ENCODE results near the gene CERKL. TPM values are rescaled to one million over a fixed set of nuclear protein-coding genes. Genes with fewer than 3 reads are reported as not detected.
"Not testable (repeated sequence)": the region's sequence is repeated elsewhere in the genome, so short reads cannot be mapped to it uniquely, and the experiment has no call there.

The CERKL gene, protein sequence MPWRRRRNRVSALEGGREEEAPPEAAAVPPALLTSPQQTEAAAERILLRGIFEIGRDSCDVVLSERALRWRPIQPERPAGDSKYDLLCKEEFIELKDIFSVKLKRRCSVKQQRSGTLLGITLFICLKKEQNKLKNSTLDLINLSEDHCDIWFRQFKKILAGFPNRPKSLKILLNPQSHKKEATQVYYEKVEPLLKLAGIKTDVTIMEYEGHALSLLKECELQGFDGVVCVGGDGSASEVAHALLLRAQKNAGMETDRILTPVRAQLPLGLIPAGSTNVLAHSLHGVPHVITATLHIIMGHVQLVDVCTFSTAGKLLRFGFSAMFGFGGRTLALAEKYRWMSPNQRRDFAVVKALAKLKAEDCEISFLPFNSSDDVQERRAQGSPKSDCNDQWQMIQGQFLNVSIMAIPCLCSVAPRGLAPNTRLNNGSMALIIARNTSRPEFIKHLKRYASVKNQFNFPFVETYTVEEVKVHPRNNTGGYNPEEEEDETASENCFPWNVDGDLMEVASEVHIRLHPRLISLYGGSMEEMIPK
- 0.13 TPM for polyA plus RNA-seq (2013, experiment 1 of 2)
- 0.11 TPM for polyA plus RNA-seq (2013, experiment 2 of 2)

DNA sequence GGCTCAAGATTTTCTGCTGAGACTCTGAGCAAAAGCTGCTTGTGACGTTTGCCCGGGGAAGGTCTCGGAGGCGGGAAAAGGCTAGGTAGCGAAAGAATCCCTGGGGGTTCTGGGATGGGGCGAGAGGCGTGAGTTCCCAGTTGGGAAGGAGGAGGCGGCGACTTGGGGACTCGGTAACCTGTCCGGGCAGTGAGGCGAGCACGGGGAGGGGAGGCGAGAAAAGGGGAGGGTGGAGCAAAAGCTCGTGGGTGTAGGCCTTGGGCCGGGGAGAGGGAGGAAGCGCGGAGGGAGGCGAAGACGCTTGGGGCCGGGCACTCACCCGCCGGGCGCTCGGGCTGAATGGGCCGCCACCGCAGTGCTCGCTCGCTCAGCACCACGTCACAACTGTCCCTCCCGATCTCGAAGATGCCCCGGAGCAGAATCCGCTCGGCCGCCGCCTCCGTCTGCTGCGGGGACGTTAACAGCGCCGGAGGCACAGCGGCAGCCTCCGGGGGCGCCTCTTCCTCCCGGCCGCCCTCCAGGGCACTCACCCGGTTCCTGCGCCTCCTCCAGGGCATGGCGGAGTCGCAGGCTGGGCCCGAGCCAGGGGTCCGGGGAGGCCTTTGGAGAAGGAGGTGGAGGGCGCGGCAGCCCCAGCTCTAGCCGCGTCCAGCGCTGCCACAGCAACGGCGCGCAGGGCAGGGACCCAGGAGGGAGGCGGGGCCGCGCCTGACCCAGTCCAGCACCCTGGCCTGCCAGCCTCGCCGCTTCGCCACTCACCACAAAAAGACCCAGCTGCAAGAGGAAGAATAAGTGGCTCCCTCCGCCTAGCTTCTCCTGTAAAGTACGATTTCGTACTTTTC lies at the start of gene CERKL:
Gene CERKL (minus strand): TSS at position 656 of the 842 bp plus-strand sequence. CDS start 99 bp downstream, at position 557.
- Histone ChIP-seq H3K27me3 (ENCODE audit: control insufficient read depth in 3 of 3, insufficient read depth in 3 of 3, low read depth in 1 of 3, low read length in 3 of 3) (peaks cover 0 to 87% (median 36%) of the 10 kb centered on the region in 3 experiments), H3K18ac (ENCODE audit: low read length) (peak within 1 kb of the TSS; percentile 74), H3K14ac (ENCODE audit: low read length) (no peak within 1 kb of the TSS), H2BK5ac (ENCODE audit: low read length) (no peak within 1 kb of the TSS), H3K4me1 (ENCODE audit: control insufficient read depth in 2 of 2, insufficient read depth in 1 of 2, low read depth in 1 of 2, low read length in 2 of 2) (peaks cover 0 to 6% of the 10 kb centered on the region in 2 donors), H4K8ac (ENCODE audit: low read depth, low read length) (no peak within 1 kb of the TSS), H3K4me3 (ENCODE audit: low read length in 2 of 2) (peak within 1 kb of the TSS; percentile 39 to 79), H2BK120ac (ENCODE audit: low read depth, low read length) (no peak within 1 kb of the TSS), H3K9ac (ENCODE audit: low read depth, low read length, poor library complexity) (peak within 1 kb of the TSS; percentile 39), H3K23ac (ENCODE audit: low read depth, low read length, poor library complexity) (no peak within 1 kb of the TSS), H2BK15ac (ENCODE audit: low read length) (no peak within 1 kb of the TSS), H2BK12ac (ENCODE audit: low read length) (no peak within 1 kb of the TSS), H3K36me3 (replicated peaks in 1 of 2; ENCODE audit: control insufficient read depth in 2 of 2, insufficient read depth in 2 of 2, low read length in 2 of 2) (no peaks in the 10 kb centered on the region), H3K4me2 (ENCODE audit: insufficient read depth, low read length, poor library complexity, severe bottlenecking) (peak within 1 kb of the TSS; percentile 93), H2AK5ac (ENCODE audit: low read depth, low read length) (no peak within 1 kb of the TSS), H2AFZ (ENCODE audit: low read length) (peak within 1 kb of the TSS; percentile 87), H3K27ac (replicated peaks; ENCODE audit: low read length) (no peak within 1 kb of the TSS), H3K9me3 (replicated peaks in 1 of 2; ENCODE audit: control insufficient read depth in 2 of 2, insufficient read depth in 1 of 2, low read depth in 1 of 2, low read length in 2 of 2) (peaks cover 0 to 3% of the 10 kb centered on the region in 2 donors), H4K91ac (ENCODE audit: low read depth, low read length, poor library complexity) (no peak within 1 kb of the TSS), H3K4ac (ENCODE audit: low read length) (no peak within 1 kb of the TSS), H3K79me1 (ENCODE audit: low read depth, low read length) (no peaks in the 10 kb centered on the region)
- peak; percentile 51 for DNase-seq (ENCODE audit: low spot score)
- no CpG with 5 or more reads among the region's 70 CpGs for WGBS, 2 donors (ENCODE audit: extremely low coverage in 2 of 2, insufficient read length in 2 of 2, insufficient replicate concordance in 1 of 2)

DNA sequence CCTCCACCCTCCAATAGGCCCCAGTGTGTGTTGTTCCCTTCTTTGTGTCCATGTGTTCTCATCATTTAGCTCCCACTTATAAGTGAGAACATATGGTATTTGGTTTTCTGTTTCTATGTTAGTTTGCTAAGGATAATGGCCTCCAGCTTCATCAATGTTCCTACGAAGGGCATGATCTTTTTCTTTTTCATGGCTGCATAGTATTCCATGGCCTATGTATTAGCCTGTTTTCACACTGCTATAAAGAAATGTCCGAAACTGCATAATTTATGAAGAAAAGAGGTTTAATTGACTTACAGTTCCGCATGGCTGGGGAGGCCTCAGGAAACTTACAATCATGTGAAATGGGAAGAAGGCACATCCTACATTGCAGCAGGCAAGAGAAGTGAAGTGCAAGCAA lies 45.6 kb upstream of the CERKL start:
- peaks cover 0 to 15% (median 0%) of the 10 kb centered on the region in 3 experiments for H3K27me3 ChIP-seq (ENCODE audit: control insufficient read depth in 3 of 3, insufficient read depth in 3 of 3, low read depth in 1 of 3, low read length in 3 of 3)
- not testable (repeated sequence) for H2BK5ac ChIP-seq (ENCODE audit: low read length); H3K4me3 ChIP-seq (ENCODE audit: low read length in 2 of 2); H3K18ac ChIP-seq (ENCODE audit: low read length); H2AK5ac ChIP-seq (ENCODE audit: low read depth, low read length); H3K27ac ChIP-seq (replicated peaks; ENCODE audit: low read length); H3K36me3 ChIP-seq (replicated peaks in 1 of 2; ENCODE audit: control insufficient read depth in 2 of 2, insufficient read depth in 2 of 2, low read length in 2 of 2); H2BK15ac ChIP-seq (ENCODE audit: low read length); DNase-seq (ENCODE audit: low spot score); H3K4ac ChIP-seq (ENCODE audit: low read length); H3K79me1 ChIP-seq (ENCODE audit: low read depth, low read length); H3K9ac ChIP-seq (ENCODE audit: low read depth, low read length, poor library complexity); H4K8ac ChIP-seq (ENCODE audit: low read depth, low read length); H2BK120ac ChIP-seq (ENCODE audit: low read depth, low read length); H3K4me1 ChIP-seq (ENCODE audit: control insufficient read depth in 2 of 2, insufficient read depth in 1 of 2, low read depth in 1 of 2, low read length in 2 of 2); H3K14ac ChIP-seq (ENCODE audit: low read length); H2BK12ac ChIP-seq (ENCODE audit: low read length); H3K23ac ChIP-seq (ENCODE audit: low read depth, low read length, poor library complexity); H3K4me2 ChIP-seq (ENCODE audit: insufficient read depth, low read length, poor library complexity, severe bottlenecking); H4K91ac ChIP-seq (ENCODE audit: low read depth, low read length, poor library complexity); H2AFZ ChIP-seq (ENCODE audit: low read length); H3K9me3 ChIP-seq (replicated peaks in 1 of 2; ENCODE audit: control insufficient read depth in 2 of 2, insufficient read depth in 1 of 2, low read depth in 1 of 2, low read length in 2 of 2)
- no CpG with 5 or more reads among the region's 3 CpGs for WGBS, 2 donors (ENCODE audit: extremely low coverage in 2 of 2, insufficient read length in 2 of 2, insufficient replicate concordance in 1 of 2)

DNA sequence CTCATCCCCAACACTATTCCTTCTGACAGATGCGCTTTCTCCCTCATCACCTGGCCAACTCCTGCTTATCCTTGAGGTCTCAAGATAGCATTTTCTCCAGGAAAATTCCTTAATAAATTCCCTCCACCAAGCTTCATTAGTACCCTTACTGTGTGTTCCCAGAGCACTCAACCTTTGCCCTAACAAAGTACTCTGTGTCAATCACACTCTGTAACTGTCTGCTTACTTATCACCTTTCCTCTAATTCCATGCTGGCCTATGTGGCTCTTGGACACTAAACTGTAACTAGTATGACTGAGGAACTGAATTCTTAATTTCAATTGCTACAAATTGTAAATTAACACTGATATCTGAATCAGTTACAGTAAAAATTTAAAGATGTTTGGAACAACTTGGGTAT lies 41.3 kb upstream of the CERKL start:
- H3K18ac ChIP-seq (ENCODE audit: low read length): no peak overlapping the region
- no CpG with 5 or more reads among the region's 1 CpG for WGBS, 2 donors (ENCODE audit: extremely low coverage in 2 of 2, insufficient read length in 2 of 2, insufficient replicate concordance in 1 of 2)
- DNase-seq (ENCODE audit: low spot score): no peak

More for the DNA sequence above, 41.3 kb upstream of the CERKL start:
- Histone ChIP-seq H3K4me2 (ENCODE audit: insufficient read depth, low read length, poor library complexity, severe bottlenecking) (no peak overlapping the region), H3K36me3 (replicated peaks in 1 of 2; ENCODE audit: control insufficient read depth in 2 of 2, insufficient read depth in 2 of 2, low read length in 2 of 2) (no peaks in the 10 kb centered on the region), H3K27me3 (ENCODE audit: control insufficient read depth in 3 of 3, insufficient read depth in 3 of 3, low read depth in 1 of 3, low read length in 3 of 3) (peaks cover 0 to 44% (median 0%) of the 10 kb centered on the region in 3 experiments), H4K91ac (ENCODE audit: low read depth, low read length, poor library complexity) (no peak overlapping the region), H3K79me1 (ENCODE audit: low read depth, low read length) (no peaks in the 10 kb centered on the region), H3K4me1 (ENCODE audit: control insufficient read depth in 2 of 2, insufficient read depth in 1 of 2, low read depth in 1 of 2, low read length in 2 of 2) (peaks cover 0 to 5% of the 10 kb centered on the region in 2 donors), H3K4ac (ENCODE audit: low read length) (no peak overlapping the region), H3K23ac (ENCODE audit: low read depth, low read length, poor library complexity) (no peak overlapping the region), H3K14ac (ENCODE audit: low read length) (no peak overlapping the region), H3K9me3 (replicated peaks in 1 of 2; ENCODE audit: control insufficient read depth in 2 of 2, insufficient read depth in 1 of 2, low read depth in 1 of 2, low read length in 2 of 2) (peaks cover 0 to under 1% of the 10 kb centered on the region in 2 donors), H2AK5ac (ENCODE audit: low read depth, low read length) (no peak overlapping the region), H2BK5ac (ENCODE audit: low read length) (no peak overlapping the region), H2BK120ac (ENCODE audit: low read depth, low read length) (no peak overlapping the region), H2AFZ (ENCODE audit: low read length) (no peak overlapping the region), H2BK15ac (ENCODE audit: low read length) (no peak overlapping the region), H3K27ac (replicated peaks; ENCODE audit: low read length) (no peak overlapping the region), H3K9ac (ENCODE audit: low read depth, low read length, poor library complexity) (no peak overlapping the region), H2BK12ac (ENCODE audit: low read length) (no peak overlapping the region), H3K4me3 (ENCODE audit: low read length in 2 of 2) (no peak overlapping the region), H4K8ac (ENCODE audit: low read depth, low read length) (no peak overlapping the region)

Measured in neuronal stem cell (in vitro differentiated cells).